Lower leg skin (tissue), 3 donors: ENCODE measurements around the gene GNAI3.

Experiments used
- CTCF ChIP-seq, 3 donors: fragments of 450-650 bp; IDR thresholded peaks; one replicate each; pipeline ENCODE4 v1.5.1; 2016; ENCODE audit warnings: antibody characterized with exemption in 3 of 3, mild to moderate bottlenecking in 3 of 3, moderate library complexity in 2 of 3
- POLR2A ChIP-seq, 2 donors: fragments of 450-650 bp; IDR thresholded peaks; one replicate each; pipeline ENCODE4 v1.6.1; 2016 to 2017; ENCODE audit warnings: antibody characterized with exemption in 2 of 2, mild to moderate bottlenecking in 1 of 2, moderate library complexity in 1 of 2

GRCh38 chr1:109631513-109632505, 83.4 kb downstream of the GNAI3 start:
- TF ChIP-seq CTCF (IDR thresholded peaks at IDR 0.05), result no peak
- no peak for TF ChIP-seq POLR2A (IDR thresholded peaks at IDR 0.05)
